A673 (cell line): ENCODE data around the gene MYO1E. TPM values are rescaled to one million over a fixed set of nuclear protein-coding genes. Genes with fewer than 3 reads are reported as not detected.

Experiments used
- BruUV-seq: library from RNA; stranded (reverse); fragments of 400-500 nt; replicated peaks from 2 replicates; lab custom pipeline; 2021; lab: Mats Ljungman, UMichigan
- CTCF ChIA-PET: fragments of 300-600 bp; sonication (Branson Sonifier 250); formaldehyde crosslinking; loops from one replicate; lab custom pipeline; 2022; ENCODE audit warnings: antibody characterized with exemption; lab: Charles Lee
- POLR2A ChIA-PET: fragments of 300-600 bp; sonication (Branson Sonifier 250); formaldehyde crosslinking; loops from one replicate; lab custom pipeline; 2022; ENCODE audit warnings: antibody characterized with exemption; ENCODE audit not compliant: low non-redundant PET; lab: Charles Lee
- DNase-seq: peaks from one replicate; pipeline ENCODE4 v3.0.0-alpha.2; 2015; ENCODE audit warnings: low spot score
- H3K27ac ChIP-seq: fragments of 200-600 bp; sonication (generic); 2 replicates; pipeline ENCODE4 v1.5.1; 2016; ENCODE audit warnings: mixed run types, low read depth, mild to moderate bottlenecking, mixed read lengths, antibody characterized with exemption, low read length; ENCODE audit not compliant: poor library complexity, severe bottlenecking
- H3K27me3 ChIP-seq: fragments of 200-600 bp; sonication (generic); replicated peaks from 2 replicates; pipeline ENCODE4 v1.6.1; 2017; ENCODE audit warnings: mixed run types, low read depth, mild to moderate bottlenecking, mixed read lengths, antibody characterized with exemption, low read length; ENCODE audit not compliant: insufficient read depth, poor library complexity
- H3K36me3 ChIP-seq: fragments of 200-600 bp; sonication (generic); 2 replicates; pipeline ENCODE4 v1.6.1; 2016; ENCODE audit warnings: mixed run types, mild to moderate bottlenecking, mixed read lengths, antibody characterized with exemption, low read length; ENCODE audit not compliant: insufficient read depth, poor library complexity, severe bottlenecking
- H3K4me1 ChIP-seq: fragments of 200-600 bp; sonication (generic); 2 replicates; pipeline ENCODE4 v1.6.1; 2017; ENCODE audit warnings: mixed run types, mild to moderate bottlenecking, mixed read lengths, antibody characterized with exemption, low read length; ENCODE audit not compliant: insufficient read depth, poor library complexity, severe bottlenecking
- H3K4me3 ChIP-seq: fragments of 200-600 bp; sonication (generic); 2 replicates; pipeline ENCODE4 v1.5.1; 2016; ENCODE audit warnings: low read depth, mixed run types, mild to moderate bottlenecking, mixed read lengths, low read length; ENCODE audit not compliant: poor library complexity, severe bottlenecking
- H3K9me3 ChIP-seq: fragments of 200-600 bp; sonication (generic); 2 replicates; pipeline ENCODE4 v1.6.1; 2016; ENCODE audit warnings: mixed run types, low read depth, mild to moderate bottlenecking, mixed read lengths, antibody characterized with exemption, low read length; ENCODE audit not compliant: poor library complexity, severe bottlenecking
- CTCF ChIP-seq: fragments of 300-800, 200-600 bp; sonication (generic); conservative IDR thresholded peaks from 2 replicates; pipeline ENCODE4 v1.5.1; 2017; ENCODE audit warnings: low read depth, mild to moderate bottlenecking, antibody characterized with exemption, low read length, moderate library complexity, mixed read lengths
- EZH2 ChIP-seq: fragments of 200-600 bp; sonication (generic); IDR thresholded peaks from 2 replicates; pipeline ENCODE4 v1.6.1; 2017; ENCODE audit warnings: borderline replicate concordance, low read depth, mild to moderate bottlenecking, mixed read lengths, antibody characterized with exemption, low read length; ENCODE audit not compliant: poor library complexity, severe bottlenecking
- intact Hi-C: fragments of 100-400 bp; cut with micrococcal nuclease; formaldehyde crosslinking; loops from one replicate; pipeline ENCODE4 v1.10.0; 2022; ENCODE audit not compliant: unreplicated experiment
- total RNA-seq: library from RNA; stranded (reverse); gene quantifications from 2 replicates; pipeline ENCODE4 v1.2.3, GENCODE V29; 2021

Gene MYO1E
- total RNA-seq, 1 experiment from 2014 or later, result 7.9 TPM

GRCh38 chr15:59327942-59328341, 44.7 kb downstream of the MYO1E start:
- Histone ChIP-seq H3K4me3 (no peak overlapping the region), H3K36me3 (no peaks in the 10 kb centered on the region), H3K27me3 (no peaks in the 10 kb centered on the region), H3K27ac (no peak overlapping the region), H3K4me1 (no peaks in the 10 kb centered on the region), H3K9me3 (no peaks in the 10 kb centered on the region)
- CTCF ChIA-PET, result no interaction called here
- intact Hi-C loops, result no loop called here
- no TSS peak for BruUV-seq
- POLR2A ChIA-PET, result no interaction called here
- DNase-seq, result no peak
- TF ChIP-seq EZH2 (no peak), CTCF (no peak)

DNA sequence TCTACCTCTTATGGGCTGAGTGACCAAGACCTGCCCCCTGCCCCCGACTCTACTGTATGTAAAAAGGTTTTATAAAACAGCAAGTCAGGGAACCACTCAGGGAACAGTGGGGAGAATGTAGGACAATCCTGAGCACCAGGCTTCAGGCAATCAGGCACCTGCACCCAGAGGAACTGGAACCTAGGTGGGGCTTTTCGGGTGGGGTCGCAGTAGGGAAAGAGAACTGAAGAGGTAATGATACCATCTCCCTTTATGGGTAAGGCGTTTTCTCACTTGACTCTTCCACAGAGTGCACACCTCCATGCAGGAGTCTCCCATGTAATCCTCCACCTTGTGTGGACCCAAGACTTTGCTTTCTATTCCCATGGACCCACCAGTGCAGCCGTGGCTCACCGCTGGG, 45.8 kb downstream of the MYO1E start:
- H3K27me3 ChIP-seq, result no peaks in the 10 kb centered on the region
- H3K27ac ChIP-seq, result no peak overlapping the region
- H3K9me3 ChIP-seq, result no peaks in the 10 kb centered on the region
- no peaks in the 10 kb centered on the region for H3K36me3 ChIP-seq
- BruUV-seq, result no TSS peak
- intact Hi-C loops, result no loop called here
- ChIA-PET POLR2A (no interaction called here), CTCF (no interaction called here)
- no peaks in the 10 kb centered on the region for H3K4me1 ChIP-seq
- no peak overlapping the region for H3K4me3 ChIP-seq
- DNase-seq, result no peak
- no peak for TF ChIP-seq CTCF
- TF ChIP-seq EZH2, result no peak

DNA sequence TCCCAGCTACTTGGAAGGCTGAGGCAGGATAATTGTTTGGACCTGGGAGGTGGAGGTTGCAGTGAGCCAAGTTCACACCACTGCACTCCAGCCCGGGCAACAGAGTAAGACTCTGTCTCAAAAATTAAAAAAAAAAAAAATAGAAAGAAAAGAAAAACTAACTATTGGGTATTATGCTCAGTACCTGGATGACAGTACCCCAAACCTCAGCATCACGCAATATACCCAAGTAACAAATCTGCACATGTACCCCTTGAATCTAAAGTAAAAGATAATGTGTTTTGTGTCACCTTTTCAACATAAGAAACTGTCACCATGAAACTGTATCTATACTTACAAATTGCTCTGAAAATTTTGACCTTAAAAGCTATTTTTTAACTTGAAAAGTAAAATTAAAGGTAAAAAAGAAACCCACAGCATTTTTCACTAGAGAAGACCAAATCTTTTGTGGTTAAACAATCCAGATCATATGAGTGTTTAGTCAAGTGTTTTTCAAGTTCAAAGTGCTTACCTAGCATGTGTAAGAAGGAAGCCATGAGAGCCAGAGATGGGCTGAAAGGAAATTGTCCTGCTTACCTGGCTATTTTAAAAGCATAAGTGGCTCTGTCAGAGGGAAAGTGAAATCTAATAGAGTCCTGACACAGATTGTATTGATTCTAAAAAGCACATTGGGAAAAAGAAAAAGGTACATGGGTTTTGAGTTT, 50.5 kb downstream of the MYO1E start:
- BruUV-seq, result no TSS peak
- ChIA-PET CTCF (no interaction called here), POLR2A (interaction anchor here (0.7 kb wide), 1 partner anchor 22 kb away, joined by 3 read pairs; no protein-coding TSS in a partner anchor)
- DNase-seq, result no peak
- Histone ChIP-seq H3K4me3 (no peak overlapping the region), H3K27me3 (no peaks in the 10 kb centered on the region), H3K4me1 (no peaks in the 10 kb centered on the region), H3K9me3 (no peaks in the 10 kb centered on the region), H3K27ac (no peak overlapping the region), H3K36me3 (no peaks in the 10 kb centered on the region)
- intact Hi-C loops, result no loop called here
- no peak for TF ChIP-seq EZH2
- no peak for TF ChIP-seq CTCF
